SK-N-SH (cell line): ENCODE results near the gene ATF2. TPM values are rescaled to one million over a fixed set of nuclear protein-coding genes. Genes with fewer than 3 reads are reported as not detected.

ENCODE experiments used
- CTCF ChIA-PET: fragments of 300-600, 350-600 bp; formaldehyde crosslinking; extraction: SDS; loops from one replicate; lab custom pipeline; 2021; lab: Yijun Ruan, JAX
- POLR2A ChIA-PET: fragments of 350-600 bp; sonication (Branson Sonifier 250); formaldehyde crosslinking; extraction: SDS; loops from one replicate; lab custom pipeline; 2020; ENCODE audit warnings: antibody characterized with exemption, inconsistent platforms; lab: Yijun Ruan, JAX
- DNase-seq: peaks from one replicate; pipeline ENCODE4 v3.0.0; 2012
- H2AFZ ChIP-seq: fragments of 200-600 bp; sonication (generic); 2 replicates; pipeline ENCODE4 v1.8.1; 2016; ENCODE audit warnings: antibody characterized with exemption, mild to moderate bottlenecking, low read depth
- H3F3A ChIP-seq: fragments of 200-600 bp; sonication (generic); replicated peaks from 2 replicates; pipeline ENCODE3; 2016; ENCODE audit warnings: antibody characterized with exemption, mild to moderate bottlenecking; ENCODE audit not compliant: insufficient read depth
- H3K27ac ChIP-seq, 2 experiments: fragments of 200-500 bp in 1 of 2; fragments of 200-600 bp in 1 of 2; sonication (Bioruptor generic) in 1 of 2; sonication (generic), shearing (Covaris generic) in 1 of 2; 2 replicates each; pipeline versions ENCODE4 v1.5.1 to v1.6.1; 2014 to 2016; ENCODE audit warnings: low read depth in 2 of 2, inconsistent platforms in 1 of 2, low read length in 1 of 2, mild to moderate bottlenecking in 1 of 2, mixed read lengths in 1 of 2
- H3K27me3 ChIP-seq: fragments of 200-600 bp; sonication (generic), shearing (Covaris generic); 2 replicates; pipeline ENCODE4 v1.6.1; 2016; ENCODE audit warnings: mixed run types; ENCODE audit not compliant: insufficient read depth
- H3K36me3 ChIP-seq, 2 experiments: fragments of 200-500 bp in 1 of 2; fragments of 200-600 bp in 1 of 2; sonication (Bioruptor generic) in 1 of 2; sonication (generic) in 1 of 2; replicated peaks in 1 of 2; 2 replicates each; pipeline versions ENCODE3 to v1.5.1; 2014 to 2016; ENCODE audit warnings: low read length in 1 of 2, mild to moderate bottlenecking in 1 of 2; ENCODE audit not compliant: insufficient read depth in 2 of 2, control insufficient read depth in 1 of 2
- H3K4me1 ChIP-seq, 2 experiments: fragments of 200-500 bp in 1 of 2; fragments of 200-600 bp in 1 of 2; sonication (Bioruptor generic) in 1 of 2; sonication (generic), shearing (Covaris generic) in 1 of 2; 2 replicates each; pipeline versions ENCODE4 v1.5.1 to v1.6.1; 2014 to 2016; ENCODE audit warnings: low read depth in 1 of 2, low read length in 1 of 2, mixed run types in 1 of 2; ENCODE audit not compliant: insufficient read depth in 2 of 2, control insufficient read depth in 1 of 2
- H3K4me2 ChIP-seq: fragments of 200-600 bp; sonication (generic), shearing (Covaris generic); 2 replicates; pipeline ENCODE4 v1.6.1; 2017; ENCODE audit warnings: mixed run types
- H3K4me3 ChIP-seq, 2 experiments: fragments of 200-500 bp in 1 of 2; fragments of 200-600 bp in 1 of 2; sonication (Bioruptor generic) in 1 of 2; sonication (generic), shearing (Covaris generic) in 1 of 2; 2 replicates each; pipeline versions ENCODE4 v1.5.1 to v1.8.1; 2014 to 2016; ENCODE audit warnings: low read depth in 2 of 2, inconsistent platforms in 1 of 2, low read length in 1 of 2, mild to moderate bottlenecking in 1 of 2, mixed read lengths in 1 of 2, moderate library complexity in 1 of 2
- H3K79me2 ChIP-seq: fragments of 200-600 bp; sonication (generic); 2 replicates; pipeline ENCODE4 v1.8.1; 2017; ENCODE audit warnings: mild to moderate bottlenecking; ENCODE audit not compliant: insufficient read depth
- H3K9ac ChIP-seq: fragments of 200-600 bp; sonication (generic); 2 replicates; pipeline ENCODE4 v1.6.1; 2017; ENCODE audit warnings: mixed run types
- H3K9me2 ChIP-seq: fragments of 200-600 bp; sonication (generic); 2 replicates; pipeline ENCODE4 v1.6.1; 2017; ENCODE audit warnings: mixed run types
- H3K9me3 ChIP-seq: fragments of 200-600 bp; sonication (generic); 2 replicates; pipeline ENCODE4 v1.6.1; 2017; ENCODE audit warnings: mixed run types, mild to moderate bottlenecking, moderate library complexity
- H4K20me1 ChIP-seq: fragments of 200-600 bp; sonication (generic); 2 replicates; pipeline ENCODE4 v1.6.1; 2017; ENCODE audit warnings: mild to moderate bottlenecking, mixed run types; ENCODE audit not compliant: insufficient read depth
- ELF1 ChIP-seq: IDR thresholded peaks from 2 replicates; pipeline ENCODE4 v1.4.0; 2012
- EZH2phosphoT487 ChIP-seq: fragments of 200-600 bp; sonication (generic); IDR thresholded peaks from 2 replicates; pipeline ENCODE4 v1.6.1; 2017; ENCODE audit warnings: low read depth, mixed run types, mild to moderate bottlenecking, antibody characterized with exemption, moderate library complexity, borderline replicate concordance
- FOSL2 ChIP-seq: IDR thresholded peaks from 2 replicates; pipeline ENCODE4 v1.4.0; 2012; ENCODE audit warnings: low read depth, mild to moderate bottlenecking, moderate library complexity, borderline replicate concordance
- FOXJ3 ChIP-seq: sonication (generic); formaldehyde crosslinking; IDR thresholded peaks from 2 replicates; pipeline ENCODE4 v1.5.1; 2020; ENCODE audit warnings: mild to moderate bottlenecking, missing genetic modification reagents
- FOXM1 ChIP-seq: IDR thresholded peaks from 2 replicates; pipeline ENCODE4 v1.4.0; 2012; ENCODE audit warnings: low read depth, mild to moderate bottlenecking
- GABPA ChIP-seq: IDR thresholded peaks from 2 replicates; pipeline ENCODE4 v1.4.0; 2012; ENCODE audit warnings: low read depth, mild to moderate bottlenecking
- GATA2 ChIP-seq: sonication (generic); formaldehyde crosslinking; IDR thresholded peaks from 2 replicates; pipeline ENCODE4 v1.5.0; 2020; ENCODE audit warnings: mild to moderate bottlenecking, missing genetic modification reagents
- JUND ChIP-seq: IDR thresholded peaks from 2 replicates; pipeline ENCODE4 v1.4.0; 2012
- NFIC ChIP-seq: IDR thresholded peaks from 2 replicates; pipeline ENCODE4 v1.4.0; 2012; ENCODE audit warnings: borderline replicate concordance
- POLR2AphosphoS5 ChIP-seq: IDR thresholded peaks from 2 replicates; pipeline ENCODE4 v1.6.1; 2012; ENCODE audit warnings: low read depth, low read length
- RFX5 ChIP-seq: IDR thresholded peaks from 2 replicates; pipeline ENCODE4 v1.6.1; 2012; ENCODE audit warnings: mild to moderate bottlenecking, improper control_type of control experiment, low read length
- RXRA ChIP-seq: IDR thresholded peaks from 2 replicates; pipeline ENCODE4 v1.4.0; 2012; ENCODE audit warnings: low read depth, mild to moderate bottlenecking, borderline replicate concordance
- TCF12 ChIP-seq: IDR thresholded peaks from 2 replicates; pipeline ENCODE4 v1.4.0; 2012
- TEAD4 ChIP-seq: IDR thresholded peaks from 2 replicates; pipeline ENCODE4 v1.4.0; 2012; ENCODE audit warnings: mild to moderate bottlenecking, borderline replicate concordance; ENCODE audit not compliant: insufficient read depth
- WGBS: methylation state at CpG from one replicate; pipeline ENCODE4 v1.1.6; 2017; ENCODE audit warnings: low lambda C conversion rate; 5-methylcytosine and 5-hydroxymethylcytosine counted together
- polyA plus RNA-seq, 3 experiments: library from polyadenylated mRNA; depleted of rRNA; stranded (reverse); fragments of >200 nt; gene quantifications; 2 replicates each; pipeline ENCODE4 v1.2.3, GENCODE V29; 2012
- TF ChIP-seq, protein P1 (sequence below): fragments of 150-350 bp; IDR thresholded peaks from 2 replicates; pipeline ENCODE4 v1.6.1; 2017; ENCODE audit warnings: antibody characterized with exemption, low read length, low read depth, borderline replicate concordance
- TF ChIP-seq, protein P2 (sequence below): IDR thresholded peaks from 2 replicates; pipeline ENCODE4 v1.4.0; 2012; ENCODE audit warnings: low read depth

Gene ATF2
- polyA plus RNA-seq, 1 of the 3 experiments (the other 2 are of a cell fraction), result 19.0 TPM

DNA sequence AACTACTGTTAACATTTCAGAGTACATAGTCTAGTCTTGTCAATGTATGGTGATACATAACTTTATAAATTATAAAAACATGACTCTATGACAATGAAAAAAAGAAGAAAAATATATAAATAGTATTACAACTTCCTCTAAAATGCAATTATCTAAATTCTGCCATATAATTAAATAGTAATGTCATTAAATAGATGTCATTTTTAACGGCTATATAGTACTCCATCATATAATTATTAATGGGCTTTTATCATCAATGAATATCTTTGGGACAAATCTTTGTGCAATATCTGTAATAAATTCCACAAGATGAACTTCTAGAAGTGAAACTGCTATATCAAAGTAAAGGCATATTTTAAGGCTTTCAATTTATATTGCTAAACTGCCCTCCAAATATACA, 24.8 kb downstream of the ATF2 start (continued):
- no peak for TF ChIP-seq POLR2AphosphoS5
- TF ChIP-seq NFIC, result no peak
- TF ChIP-seq, protein P1, sequence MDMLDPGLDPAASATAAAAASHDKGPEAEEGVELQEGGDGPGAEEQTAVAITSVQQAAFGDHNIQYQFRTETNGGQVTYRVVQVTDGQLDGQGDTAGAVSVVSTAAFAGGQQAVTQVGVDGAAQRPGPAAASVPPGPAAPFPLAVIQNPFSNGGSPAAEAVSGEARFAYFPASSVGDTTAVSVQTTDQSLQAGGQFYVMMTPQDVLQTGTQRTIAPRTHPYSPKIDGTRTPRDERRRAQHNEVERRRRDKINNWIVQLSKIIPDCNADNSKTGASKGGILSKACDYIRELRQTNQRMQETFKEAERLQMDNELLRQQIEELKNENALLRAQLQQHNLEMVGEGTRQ, result no peak
- no peak for TF ChIP-seq RXRA
- no peak for TF ChIP-seq FOSL2
- TF ChIP-seq GABPA, result no peak
- TF ChIP-seq JUND, result no peak
- TF ChIP-seq RFX5, result no peak
- TF ChIP-seq ELF1, result no peak
- TF ChIP-seq, protein P2, sequence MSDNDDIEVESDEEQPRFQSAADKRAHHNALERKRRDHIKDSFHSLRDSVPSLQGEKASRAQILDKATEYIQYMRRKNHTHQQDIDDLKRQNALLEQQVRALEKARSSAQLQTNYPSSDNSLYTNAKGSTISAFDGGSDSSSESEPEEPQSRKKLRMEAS, result no peak

DNA sequence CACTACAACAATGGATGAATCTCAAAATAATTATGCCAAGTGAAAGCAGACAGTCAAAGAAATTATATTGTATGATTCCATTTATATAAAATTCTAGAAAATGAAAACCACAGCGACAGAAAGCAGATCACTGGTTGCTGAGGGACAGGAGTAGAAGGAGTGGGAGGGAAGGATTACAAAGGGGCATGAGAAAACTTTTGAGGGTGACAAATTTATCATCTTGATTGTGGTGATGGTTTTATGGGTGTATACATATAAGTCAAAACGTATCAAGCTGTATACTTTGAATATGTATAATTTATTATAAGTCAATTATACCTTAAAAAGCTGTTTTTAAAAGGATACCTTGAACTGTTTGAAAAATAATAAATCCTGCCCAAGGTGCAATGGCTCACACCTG, 27.7 kb downstream of the ATF2 start:
- Histone ChIP-seq H3K4me1 (no peaks in the 10 kb centered on the region; a peak in 1 of 4 replicates), H4K20me1 (peaks cover 23% of the 10 kb centered on the region), H3K9ac (no peak overlapping the region), H3K9me3 (no peaks in the 10 kb centered on the region), H2AFZ (no peak overlapping the region), H3K9me2 (no peaks in the 10 kb centered on the region), H3K27ac (no peak overlapping the region), H3K36me3 (peaks cover 20 to 39% of the 10 kb centered on the region in 2 experiments), H3K4me3 (no peak overlapping the region), H3K4me2 (no peak overlapping the region), H3K79me2 (peaks cover 96% of the 10 kb centered on the region), H3F3A (no peaks in the 10 kb centered on the region), H3K27me3 (no peaks in the 10 kb centered on the region)
- 92% methylated on average over 2 of the region's 2 CpGs for WGBS
- POLR2A ChIA-PET, result no interaction called here
- TF ChIP-seq RFX5, result no peak
- no peak for TF ChIP-seq FOXJ3 (CRISPR knock-in tag)
- TF ChIP-seq FOXM1, result no peak
- TF ChIP-seq GATA2 (CRISPR knock-in tag), result no peak
- TF ChIP-seq, protein P1, result no peak
- TF ChIP-seq TEAD4, result no peak
- no peak for TF ChIP-seq EZH2phosphoT487
- TF ChIP-seq TCF12, result no peak
- CTCF ChIA-PET, result interaction anchor here (1.1 to 1.5 kb wide), 2 partner anchors 111 to 142 kb away, joined by 3 to 4 read pairs; no protein-coding TSS in a partner anchor
- DNase-seq, result no peak
